ENCODE measurements around the gene SLC16A10. TPM values are rescaled to one million over a fixed set of nuclear protein-coding genes. Genes with fewer than 3 reads are reported as not detected.
A peak's percentile ranks its signal among the peaks of the same experiment; 100 is the strongest.

The SLC16A10 gene
- total RNA-seq, 1 donor from 2014 or later = 5.6 TPM

DNA sequence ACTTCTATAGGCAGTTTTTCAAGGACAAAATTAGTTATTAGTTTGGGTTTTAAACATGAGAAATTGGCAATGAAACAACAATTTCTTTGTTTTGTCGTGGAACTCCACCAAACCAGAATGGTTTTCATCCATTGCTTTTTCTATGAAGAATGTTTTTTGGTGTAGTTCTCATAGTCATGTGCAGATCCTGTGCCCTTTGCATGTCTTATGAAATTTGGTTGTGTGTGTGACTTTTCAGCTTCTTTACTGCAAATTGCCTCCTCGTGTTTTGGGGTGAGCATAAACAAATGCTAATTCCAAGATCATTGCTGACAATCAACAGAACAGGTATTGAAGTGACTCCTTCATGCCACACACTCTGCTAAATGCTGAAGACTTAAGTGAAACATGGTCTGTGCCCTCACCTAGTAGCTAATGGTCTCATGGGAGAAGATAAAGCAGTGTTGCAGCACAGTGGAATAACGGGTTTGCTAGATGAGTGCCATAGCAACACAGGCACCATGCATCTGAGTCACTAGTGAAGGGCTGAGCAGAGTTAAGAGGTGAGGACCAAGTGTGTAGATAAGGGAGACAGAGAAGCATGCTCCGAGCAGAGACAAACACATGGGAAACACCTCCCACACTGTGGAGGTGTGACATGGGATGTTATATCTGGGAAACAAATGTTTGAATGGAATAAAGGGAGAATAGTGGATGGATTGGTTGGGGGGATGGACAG, 120.0 kb downstream of the SLC16A10 start:
- Mint-ChIP-seq H3K4me3 (no peak overlapping the region), H3K27ac (ENCODE audit: unreplicated experiment) (no peak overlapping the region), H3K4me1 (no peaks in the 10 kb centered on the region), H3K9me3 (no peaks in the 10 kb centered on the region), H3K27me3 (ENCODE audit: low read depth) (no peaks in the 10 kb centered on the region), H3K36me3 (ENCODE audit: low read depth) (no peaks in the 10 kb centered on the region)
- DNase-seq (ENCODE audit: low read depth, low spot score) = no peak
- TF ChIP-seq, protein P1, sequence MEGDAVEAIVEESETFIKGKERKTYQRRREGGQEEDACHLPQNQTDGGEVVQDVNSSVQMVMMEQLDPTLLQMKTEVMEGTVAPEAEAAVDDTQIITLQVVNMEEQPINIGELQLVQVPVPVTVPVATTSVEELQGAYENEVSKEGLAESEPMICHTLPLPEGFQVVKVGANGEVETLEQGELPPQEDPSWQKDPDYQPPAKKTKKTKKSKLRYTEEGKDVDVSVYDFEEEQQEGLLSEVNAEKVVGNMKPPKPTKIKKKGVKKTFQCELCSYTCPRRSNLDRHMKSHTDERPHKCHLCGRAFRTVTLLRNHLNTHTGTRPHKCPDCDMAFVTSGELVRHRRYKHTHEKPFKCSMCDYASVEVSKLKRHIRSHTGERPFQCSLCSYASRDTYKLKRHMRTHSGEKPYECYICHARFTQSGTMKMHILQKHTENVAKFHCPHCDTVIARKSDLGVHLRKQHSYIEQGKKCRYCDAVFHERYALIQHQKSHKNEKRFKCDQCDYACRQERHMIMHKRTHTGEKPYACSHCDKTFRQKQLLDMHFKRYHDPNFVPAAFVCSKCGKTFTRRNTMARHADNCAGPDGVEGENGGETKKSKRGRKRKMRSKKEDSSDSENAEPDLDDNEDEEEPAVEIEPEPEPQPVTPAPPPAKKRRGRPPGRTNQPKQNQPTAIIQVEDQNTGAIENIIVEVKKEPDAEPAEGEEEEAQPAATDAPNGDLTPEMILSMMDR (conservative IDR thresholded peaks at IDR 0.05) = no peak

DNA sequence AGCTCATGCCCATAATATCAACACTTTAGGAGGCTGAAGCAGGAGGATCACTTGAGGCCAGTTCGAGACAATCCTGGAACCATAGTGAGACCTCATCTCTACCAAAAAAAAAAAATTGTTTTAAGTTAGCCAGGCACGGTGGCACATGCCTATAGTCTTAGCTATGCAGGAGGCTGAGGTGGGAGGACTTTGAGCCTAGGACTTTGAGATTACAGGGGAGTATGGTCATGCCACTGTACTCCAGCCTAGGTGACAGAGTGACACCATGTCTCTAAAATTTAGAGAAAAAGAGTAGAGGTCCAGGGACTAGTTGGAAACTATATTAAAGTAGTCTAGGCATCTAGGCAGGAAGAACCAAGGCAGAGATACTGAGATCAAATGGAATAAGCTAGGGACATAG, 121.6 kb downstream of the SLC16A10 start:
- H3K27me3 Mint-ChIP-seq (ENCODE audit: low read depth) = no peaks in the 10 kb centered on the region
- no peaks in the 10 kb centered on the region for H3K36me3 Mint-ChIP-seq (ENCODE audit: low read depth)
- H3K27ac Mint-ChIP-seq (ENCODE audit: unreplicated experiment) = no peak overlapping the region
- DNase-seq (ENCODE audit: low read depth, low spot score) = no peak
- no peaks in the 10 kb centered on the region for H3K4me1 Mint-ChIP-seq
- TF ChIP-seq, protein P1 (conservative IDR thresholded peaks at IDR 0.05) = no peak
- H3K4me3 Mint-ChIP-seq = no peak overlapping the region
- H3K9me3 Mint-ChIP-seq = no peaks in the 10 kb centered on the region

DNA sequence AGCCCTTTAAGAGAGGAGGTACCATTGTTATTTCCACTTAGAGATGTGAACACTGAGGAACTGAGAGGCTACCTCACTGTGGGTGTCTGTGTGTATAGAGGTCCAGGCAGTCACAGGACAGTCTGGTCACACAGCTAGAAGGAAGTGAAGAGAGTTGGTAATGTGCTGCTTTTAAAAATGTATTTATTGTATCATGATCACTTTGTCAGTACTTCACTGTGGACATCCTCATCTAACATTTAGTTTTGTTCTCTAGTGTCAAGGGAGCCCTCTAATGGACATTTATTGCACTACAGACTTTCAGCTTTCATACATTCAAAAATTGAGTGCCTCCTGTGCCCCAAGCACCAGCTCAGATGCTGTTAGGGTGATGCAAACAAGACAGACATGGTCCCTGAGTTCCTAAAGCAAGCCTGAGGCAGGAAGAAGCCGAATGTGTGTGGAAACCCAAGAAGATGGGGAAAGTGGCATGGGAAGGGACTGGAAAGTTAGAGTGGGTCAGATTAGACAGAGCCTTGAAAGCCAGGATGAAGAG, 123.0 kb downstream of the SLC16A10 start:
- Mint-ChIP-seq H3K4me1 (no peaks in the 10 kb centered on the region), H3K27me3 (ENCODE audit: low read depth) (no peaks in the 10 kb centered on the region), H3K9me3 (no peaks in the 10 kb centered on the region), H3K4me3 (no peak overlapping the region), H3K36me3 (ENCODE audit: low read depth) (no peaks in the 10 kb centered on the region), H3K27ac (ENCODE audit: unreplicated experiment) (no peak overlapping the region)
- TF ChIP-seq, protein P1 (conservative IDR thresholded peaks at IDR 0.05) = peak; percentile 78
- DNase-seq (ENCODE audit: low read depth, low spot score) = peak; percentile 33

DNA sequence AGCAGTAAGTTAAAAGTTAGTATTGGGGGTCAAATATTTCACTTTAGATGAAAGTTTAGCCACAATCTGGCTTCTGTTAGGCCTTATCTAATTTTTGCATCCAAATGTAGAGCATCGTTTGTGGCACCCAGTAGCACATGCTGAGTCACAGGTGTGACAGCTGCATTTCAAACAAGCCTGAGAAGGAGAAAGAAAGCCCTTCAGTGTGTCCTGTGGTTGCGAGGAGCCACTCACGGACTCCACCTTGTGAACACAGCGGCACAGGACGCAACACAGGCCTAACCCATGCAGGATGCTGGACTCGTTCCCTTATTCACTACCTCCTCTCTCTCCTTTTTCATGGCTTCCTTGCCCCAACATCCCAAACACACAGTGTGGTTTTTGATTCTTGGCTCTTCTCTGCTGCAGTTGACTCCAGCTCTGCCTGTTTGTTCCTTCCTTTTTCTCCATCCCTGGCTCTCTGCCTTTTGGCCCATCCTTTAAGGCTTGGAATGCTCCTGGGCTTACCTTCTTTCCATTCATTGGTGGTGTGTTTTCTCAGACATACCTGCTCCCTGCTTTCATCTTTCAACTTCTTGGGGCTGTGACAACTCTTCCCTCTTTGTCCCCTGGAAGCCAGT, 124.2 kb downstream of the SLC16A10 start:
- TF ChIP-seq, protein P1 (conservative IDR thresholded peaks at IDR 0.05) = no peak
- Mint-ChIP-seq H3K27ac (ENCODE audit: unreplicated experiment) (no peak overlapping the region), H3K4me3 (no peak overlapping the region), H3K9me3 (no peaks in the 10 kb centered on the region), H3K36me3 (ENCODE audit: low read depth) (no peaks in the 10 kb centered on the region), H3K4me1 (no peaks in the 10 kb centered on the region), H3K27me3 (ENCODE audit: low read depth) (no peaks in the 10 kb centered on the region)
- DNase-seq (ENCODE audit: low read depth, low spot score) = no peak

DNA sequence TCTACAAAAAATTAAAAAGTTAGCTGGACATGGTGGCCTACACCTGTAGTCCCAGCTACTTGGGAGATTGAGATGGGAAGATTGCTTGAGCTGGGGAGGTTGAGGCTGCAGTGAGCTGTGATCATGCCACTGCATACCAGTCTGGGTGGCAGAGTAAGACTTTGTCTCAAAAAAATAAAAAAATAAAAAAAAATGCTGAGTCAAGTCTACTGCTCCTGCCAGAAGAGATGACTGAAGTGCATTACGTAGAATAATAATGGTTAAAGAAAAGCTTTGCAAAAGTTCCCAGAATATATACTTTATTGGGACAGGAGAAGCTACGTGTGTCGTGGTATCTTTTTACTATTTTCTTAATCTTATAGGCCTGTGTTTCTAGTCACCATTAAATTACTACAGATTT, 125.3 kb downstream of the SLC16A10 start:
- TF ChIP-seq, protein P1 (conservative IDR thresholded peaks at IDR 0.05) = no peak
- H3K27ac Mint-ChIP-seq (ENCODE audit: unreplicated experiment) = no peak overlapping the region

More for the DNA sequence above, 125.3 kb downstream of the SLC16A10 start:
- Mint-ChIP-seq H3K9me3 (no peaks in the 10 kb centered on the region), H3K36me3 (ENCODE audit: low read depth) (no peaks in the 10 kb centered on the region), H3K27me3 (ENCODE audit: low read depth) (no peaks in the 10 kb centered on the region), H3K4me3 (no peak overlapping the region), H3K4me1 (no peaks in the 10 kb centered on the region)
- DNase-seq (ENCODE audit: low read depth, low spot score) = no peak

Data from neural crest cell (in vitro differentiated cells).